Colonic mucosa (tissue), 4 donors: ENCODE results near the gene DECR2. TPM values are rescaled to one million over a fixed set of nuclear protein-coding genes. Genes with fewer than 3 reads are reported as not detected.

Source experiments
- DNase-seq: peaks from one replicate; pipeline ENCODE4 v3.0.0-alpha.2; 2020
- H3K27ac ChIP-seq: fragments of 200-600 bp; one replicate; pipeline ENCODE4 v1.8.0; 2021
- H3K27me3 ChIP-seq: fragments of 200-600 bp; one replicate; pipeline ENCODE4 v1.8.0; 2021
- H3K36me3 ChIP-seq: fragments of 200-600 bp; one replicate; pipeline ENCODE4 v1.8.0; 2021
- H3K4me1 ChIP-seq: fragments of 200-600 bp; one replicate; pipeline ENCODE4 v1.8.0; 2021; ENCODE audit warnings: mild to moderate bottlenecking
- H3K4me3 ChIP-seq: fragments of 200-600 bp; one replicate; pipeline ENCODE4 v1.8.0; 2021
- H3K9ac ChIP-seq, 2 donors: one replicate each; pipeline ENCODE4 v1.7.0; 2013; ENCODE audit warnings: control low read depth in 2 of 2, low read depth in 2 of 2, low read length in 2 of 2
- H3K9me3 ChIP-seq: fragments of 200-600 bp; one replicate; pipeline ENCODE4 v1.8.0; 2021
- CTCF ChIP-seq: fragments of 200-600 bp; IDR thresholded peaks from one replicate; pipeline ENCODE4 v1.8.0; 2022; ENCODE audit warnings: antibody characterized with exemption, mild to moderate bottlenecking
- intact Hi-C: fragments of 100-400 bp; cut with DNase I; formaldehyde crosslinking; loops from one replicate; pipeline ENCODE4 v1.14.1; 2022
- total RNA-seq, 2 donors: library from RNA; stranded (reverse); fragmentation: NEBNext Ultra II Directional in 1 of 2; extraction: Animal tissue kit (Norgen Biotek cat#: 25700) in 1 of 2; gene quantifications; one replicate each; pipeline ENCODE4 v1.2.1, GENCODE V29; 2021
- donor health status: healthy.
- donor health status: DM: no; HTN: no; CAD: no.
- donor health status: DM: no; HTN: no; CAD: no.

DECR2 gene
- total RNA-seq, 2 donors from 2014 or later = 31.3 to 50.2 TPM

DNA sequence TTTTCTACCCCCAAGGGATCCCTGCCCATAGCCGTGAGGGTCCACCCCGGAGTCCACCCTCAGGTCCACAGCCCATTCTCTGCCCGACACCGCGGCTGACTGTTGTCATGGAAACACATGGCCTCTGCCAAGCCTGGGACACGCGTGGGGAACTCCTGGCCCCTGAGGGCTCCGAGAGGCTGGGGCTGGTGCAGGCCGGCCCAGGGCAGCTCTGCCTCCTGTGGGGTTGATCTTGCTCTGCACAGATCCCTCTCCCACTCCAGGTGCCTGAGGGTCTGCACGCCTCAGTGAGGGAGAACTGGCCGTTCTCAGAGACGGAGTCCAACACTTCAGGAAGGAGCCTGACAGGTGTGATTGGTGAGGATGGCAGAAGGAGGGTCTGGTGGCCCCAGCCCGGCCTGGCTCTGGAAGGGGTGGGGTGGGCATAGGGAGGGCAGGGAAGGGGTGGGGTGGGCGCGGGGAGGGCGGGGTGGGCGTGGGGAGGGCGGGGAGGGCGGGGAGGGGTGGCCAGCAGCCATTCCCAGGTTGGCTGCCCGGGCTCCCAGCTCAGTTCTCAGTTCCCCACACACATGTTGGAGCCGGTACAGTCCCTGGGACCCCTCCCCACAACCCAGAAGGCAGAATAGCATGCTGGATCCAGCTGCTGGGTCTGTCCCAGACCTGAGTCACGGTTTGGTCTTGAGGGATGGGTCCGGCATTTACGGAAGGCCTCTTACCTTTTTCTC lies 37.8 kb upstream of the DECR2 start:
- Histone ChIP-seq H3K4me3 (no peak overlapping the region), H3K4me1 (no peaks in the 10 kb centered on the region), H3K9me3 (no peaks in the 10 kb centered on the region), H3K36me3 (no peaks in the 10 kb centered on the region), H3K27me3 (no peaks in the 10 kb centered on the region), H3K9ac (no peak overlapping the region), H3K27ac (no peak overlapping the region)
- TF ChIP-seq CTCF = no peak
- DNase-seq = no peak
- intact Hi-C loops = loop anchor here (5.0 to 10.0 kb wide), 2 partner anchors 139 to 257 kb away; partner anchors contain the start of gene LUC7L

- TF ChIP-seq CTCF = no peak
- no peak for DNase-seq
- no peaks in the 10 kb centered on the region for H3K36me3 ChIP-seq
- no peaks in the 10 kb centered on the region for H3K9me3 ChIP-seq
- no peak overlapping the region for H3K9ac ChIP-seq
- intact Hi-C loops = loop anchor here (5.0 to 10.0 kb wide), 2 partner anchors 140 to 258 kb away; partner anchors contain the start of gene LUC7L
- no peaks in the 10 kb centered on the region for H3K4me1 ChIP-seq
- no peak overlapping the region for H3K4me3 ChIP-seq
- H3K27me3 ChIP-seq = no peaks in the 10 kb centered on the region
- no peak overlapping the region for H3K27ac ChIP-seq
Measured at GRCh38 chr16:364595-365491, 36.8 kb upstream of the DECR2 start.

GRCh38 chr16:366476-366875 lies 35.2 kb upstream of the DECR2 start:
- DNase-seq = no peak
- Histone ChIP-seq H3K27me3 (no peaks in the 10 kb centered on the region), H3K9ac (no peak overlapping the region), H3K4me1 (peaks cover 5% of the 10 kb centered on the region), H3K4me3 (no peak overlapping the region), H3K9me3 (no peaks in the 10 kb centered on the region), H3K27ac (no peak overlapping the region), H3K36me3 (no peaks in the 10 kb centered on the region)
- no peak for TF ChIP-seq CTCF
- intact Hi-C loops = loop anchor here (10.0 kb wide), 1 partner anchor 142 kb away; the partner anchor contains the start of gene LUC7L

GRCh38 chr16:367333-367903 lies 34.3 kb upstream of the DECR2 start:
- no peak overlapping the region for H3K9ac ChIP-seq
- no peaks in the 10 kb centered on the region for H3K9me3 ChIP-seq
- no peak overlapping the region for H3K27ac ChIP-seq
- H3K36me3 ChIP-seq = no peaks in the 10 kb centered on the region
- no peak for TF ChIP-seq CTCF
- peaks cover 5% of the 10 kb centered on the region for H3K4me1 ChIP-seq
- DNase-seq = no peak
- no peak overlapping the region for H3K4me3 ChIP-seq
- H3K27me3 ChIP-seq = no peaks in the 10 kb centered on the region
- intact Hi-C loops = loop anchor here (10.0 kb wide), 1 partner anchor 143 kb away; the partner anchor contains the start of gene LUC7L
